SKM-1 (cell line): ENCODE measurements around the gene HTR5A.

Experiments used
- DNase-seq: peaks from one replicate; lab custom pipeline; 2025; ENCODE audit not compliant: unreplicated experiment; lab: John Stamatoyannopoulos, UW

Gene HTR5A

DNA sequence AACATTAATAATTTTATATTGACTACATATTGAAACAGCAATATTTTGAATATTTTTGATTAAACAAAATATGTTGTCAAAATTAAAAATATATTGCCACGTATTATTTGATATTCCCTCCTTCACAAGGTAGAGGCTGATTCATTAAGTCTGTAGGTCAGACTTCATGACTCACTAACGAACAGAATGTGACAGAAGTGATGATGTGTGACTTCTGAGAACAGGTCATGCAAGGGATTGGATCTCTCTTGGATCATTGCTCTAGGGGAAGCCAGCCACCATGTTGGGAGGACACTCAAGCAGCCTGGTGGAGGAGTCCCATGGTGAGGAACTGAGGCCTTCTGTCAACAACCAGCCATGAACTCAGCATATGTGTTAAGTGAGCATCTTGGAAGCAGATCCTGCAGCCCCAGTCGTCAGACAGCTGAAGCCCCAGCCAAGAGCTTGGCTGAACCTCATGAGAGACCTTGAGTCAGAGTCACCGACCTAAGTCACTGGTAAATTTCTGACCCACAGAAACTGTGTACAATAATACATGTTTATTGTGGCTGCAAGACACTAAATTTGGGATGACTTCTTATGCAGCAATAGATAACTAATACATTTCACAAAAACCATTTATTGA lies 66.6 kb downstream of the HTR5A start:
- no peak for DNase-seq
